Neural cell (in vitro differentiated cells): ENCODE measurements around the gene UNC5A. TPM values are rescaled to one million over a fixed set of nuclear protein-coding genes. Genes with fewer than 3 reads are reported as not detected.

Source experiments
- H2AFZ ChIP-seq: fragments of 200-600, 300-800 bp; sonication (generic), shearing (Covaris generic); 2 replicates; pipeline ENCODE4 v1.6.0; 2014; ENCODE audit warnings: low read depth, mild to moderate bottlenecking, antibody characterized with exemption, low read length, moderate library complexity
- H3F3A ChIP-seq: fragments of 200-600 bp; shearing (Covaris generic); 2 replicates; pipeline ENCODE4 v1.6.1; 2016; ENCODE audit warnings: mild to moderate bottlenecking, moderate library complexity, mixed read lengths, antibody characterized with exemption, low read length; ENCODE audit not compliant: insufficient read depth, poor library complexity, severe bottlenecking
- H3K27ac ChIP-seq: fragments of 200-600, 300-800 bp; sonication (generic), shearing (Covaris generic); 2 replicates; pipeline ENCODE4 v1.5.1; 2014; ENCODE audit warnings: mild to moderate bottlenecking, low read length, moderate library complexity
- H3K27me3 ChIP-seq: fragments of 300-800, 200-600 bp; sonication (generic), shearing (Covaris generic); 2 replicates; pipeline ENCODE4 v1.6.0; 2014; ENCODE audit warnings: mild to moderate bottlenecking, low read depth, low read length, moderate library complexity; ENCODE audit not compliant: insufficient read depth
- H3K36me3 ChIP-seq: fragments of 300-800, 200-600 bp; sonication (generic), shearing (Covaris generic); 2 replicates; pipeline ENCODE4 v1.5.1; 2014; ENCODE audit warnings: mild to moderate bottlenecking, antibody characterized with exemption, low read length, moderate library complexity; ENCODE audit not compliant: insufficient read depth
- H3K4me2 ChIP-seq: fragments of 300-800, 200-600 bp; sonication (generic), shearing (Covaris generic); 2 replicates; pipeline ENCODE4 v1.6.0; 2014; ENCODE audit warnings: mild to moderate bottlenecking, low read length
- H3K4me3 ChIP-seq: fragments of 300-800, 200-600 bp; sonication (generic), shearing (Covaris generic); 2 replicates; pipeline ENCODE4 v1.5.1; 2014; ENCODE audit warnings: mild to moderate bottlenecking, low read length, moderate library complexity
- H3K79me2 ChIP-seq: fragments of 200-600 bp; shearing (Covaris generic); replicated peaks from 2 replicates; pipeline ENCODE4 v1.6.0; 2014; ENCODE audit warnings: mild to moderate bottlenecking, low read length, moderate library complexity; ENCODE audit not compliant: insufficient read depth
- H3K9ac ChIP-seq: fragments of 300-800, 200-600 bp; sonication (generic), shearing (Covaris generic); 2 replicates; pipeline ENCODE4 v1.6.1; 2016; ENCODE audit warnings: mild to moderate bottlenecking, low read length, mixed read lengths
- H3K9me2 ChIP-seq: fragments of 200-600 bp; shearing (Covaris generic); 2 replicates; pipeline ENCODE4 v1.6.1; 2016; ENCODE audit warnings: mild to moderate bottlenecking, low read length, mixed read lengths; ENCODE audit not compliant: insufficient read depth
- H3K9me3 ChIP-seq: fragments of 200-600, 300-800 bp; sonication (generic), shearing (Covaris generic); 2 replicates; pipeline ENCODE4 v1.6.1; 2016; ENCODE audit warnings: mild to moderate bottlenecking, mixed run types, low read length, moderate library complexity, mixed read lengths
- H4K20me1 ChIP-seq: fragments of 200-600 bp; shearing (Covaris generic); 2 replicates; pipeline ENCODE4 v1.6.1; 2016; ENCODE audit warnings: mild to moderate bottlenecking, mixed run types; ENCODE audit not compliant: insufficient read depth
- EP300 ChIP-seq: fragments of 450-650 bp; conservative IDR thresholded peaks from 2 replicates; pipeline ENCODE4 v1.6.1; 2014; ENCODE audit warnings: antibody characterized with exemption, mild to moderate bottlenecking, moderate library complexity; ENCODE audit not compliant: poor library complexity, severe bottlenecking
- EZH2 ChIP-seq: fragments of 200-600, 300-800 bp; shearing (Covaris generic), sonication (generic); IDR thresholded peaks from 2 replicates; pipeline ENCODE4 v1.6.1; 2014; ENCODE audit warnings: antibody characterized with exemption, low read length, borderline replicate concordance, mild to moderate bottlenecking; ENCODE audit not compliant: insufficient read depth, poor library complexity, severe bottlenecking
- MXI1 ChIP-seq: fragments of 450-650 bp; conservative IDR thresholded peaks from 2 replicates; pipeline ENCODE4 v1.6.1; 2014; ENCODE audit warnings: antibody characterized with exemption, mild to moderate bottlenecking; ENCODE audit not compliant: poor library complexity, severe bottlenecking
- POLR2AphosphoS5 ChIP-seq: IDR thresholded peaks from 2 replicates; pipeline ENCODE4 v1.6.1; 2012
- RAD21 ChIP-seq: fragments of 450-650 bp; conservative IDR thresholded peaks from 2 replicates; pipeline ENCODE4 v1.6.1; 2014; ENCODE audit warnings: antibody characterized with exemption, mild to moderate bottlenecking, moderate library complexity
- SMC3 ChIP-seq: fragments of 450-650 bp; conservative IDR thresholded peaks from 2 replicates; pipeline ENCODE4 v1.6.1; 2014; ENCODE audit warnings: antibody characterized with exemption, mild to moderate bottlenecking, moderate library complexity; ENCODE audit not compliant: poor library complexity
- TAF1 ChIP-seq: IDR thresholded peaks from 2 replicates; pipeline ENCODE4 v1.6.1; 2012; ENCODE audit warnings: low read depth
- polyA plus RNA-seq: library from polyadenylated mRNA; depleted of rRNA; stranded (reverse); fragments of >200 nt; gene quantifications from 2 replicates; pipeline ENCODE4 v1.2.3, GENCODE V29; 2014
- TF ChIP-seq, protein P1 (sequence below): IDR thresholded peaks from 2 replicates; pipeline ENCODE4 v1.6.1; 2012; ENCODE audit warnings: borderline replicate concordance
- TF ChIP-seq, protein P2 (sequence below): fragments of 450-650 bp; IDR thresholded peaks from 2 replicates; pipeline ENCODE4 v1.5.1; 2014; ENCODE audit warnings: antibody characterized with exemption, mild to moderate bottlenecking, moderate library complexity; ENCODE audit not compliant: poor library complexity, severe bottlenecking

The UNC5A gene
- polyA plus RNA-seq, 1 donor from 2014 or later, result 2.7 TPM

DNA sequence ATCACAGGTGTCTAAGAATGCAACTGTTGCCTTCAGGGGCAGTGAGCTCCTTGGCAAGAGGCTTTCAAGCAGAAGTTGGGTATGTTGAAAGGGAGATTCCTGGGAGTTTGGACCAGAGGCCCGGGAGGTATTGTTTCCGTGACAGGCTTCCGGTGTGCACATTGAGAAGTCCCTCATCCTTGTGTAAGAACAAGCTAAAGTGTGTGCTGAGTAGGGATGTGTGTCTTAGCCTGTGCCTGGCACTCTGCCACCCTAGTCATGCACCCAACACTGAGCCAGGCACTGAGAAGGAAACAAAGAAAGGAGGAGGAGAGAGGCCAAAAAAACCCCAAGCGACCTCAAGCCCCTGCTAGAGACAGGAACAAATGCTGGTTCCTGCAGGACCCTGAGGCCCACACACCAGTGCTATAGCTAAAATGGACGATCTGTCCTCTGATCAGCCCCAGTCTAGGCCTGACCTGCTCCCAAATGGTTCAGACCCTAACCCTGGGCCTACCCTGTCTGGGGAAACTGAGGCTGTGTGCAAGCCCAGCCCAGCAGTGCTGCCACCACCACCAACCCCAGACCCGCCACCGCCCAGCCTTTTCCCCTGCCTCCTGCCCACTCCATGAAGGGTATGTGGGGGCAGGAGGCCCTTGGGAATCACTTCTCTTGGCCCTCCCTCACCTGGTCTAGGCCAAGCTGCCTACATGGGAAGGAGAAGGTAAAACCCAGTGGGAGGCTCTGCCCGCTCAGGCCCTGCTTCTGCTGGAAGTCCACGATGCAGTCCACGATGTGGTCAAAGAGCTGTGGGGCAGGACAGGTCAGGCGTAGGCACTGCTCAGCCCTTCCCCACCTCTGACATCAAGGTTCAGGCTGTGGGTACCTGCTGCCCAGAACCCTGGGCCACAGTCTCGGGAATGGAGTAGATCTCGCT lies 76.2 kb downstream of the UNC5A start:
- Histone ChIP-seq H3K36me3 (no peaks in the 10 kb centered on the region), H3K27me3 (no peaks in the 10 kb centered on the region), H3K4me3 (no peak overlapping the region), H3K4me2 (no peak overlapping the region), H3F3A (no peaks in the 10 kb centered on the region), H3K27ac (no peak overlapping the region), H3K79me2 (no peaks in the 10 kb centered on the region), H3K9ac (no peak overlapping the region), H2AFZ (no peak overlapping the region), H3K9me2 (no peaks in the 10 kb centered on the region), H4K20me1 (no peaks in the 10 kb centered on the region), H3K9me3 (no peaks in the 10 kb centered on the region)
- TF ChIP-seq EZH2 (no peak), POLR2AphosphoS5 (no peak), MXI1 (no peak), SMC3 (no peak), RAD21 (no peak), EP300 (no peak), TAF1 (no peak)
- TF ChIP-seq, protein P1, sequence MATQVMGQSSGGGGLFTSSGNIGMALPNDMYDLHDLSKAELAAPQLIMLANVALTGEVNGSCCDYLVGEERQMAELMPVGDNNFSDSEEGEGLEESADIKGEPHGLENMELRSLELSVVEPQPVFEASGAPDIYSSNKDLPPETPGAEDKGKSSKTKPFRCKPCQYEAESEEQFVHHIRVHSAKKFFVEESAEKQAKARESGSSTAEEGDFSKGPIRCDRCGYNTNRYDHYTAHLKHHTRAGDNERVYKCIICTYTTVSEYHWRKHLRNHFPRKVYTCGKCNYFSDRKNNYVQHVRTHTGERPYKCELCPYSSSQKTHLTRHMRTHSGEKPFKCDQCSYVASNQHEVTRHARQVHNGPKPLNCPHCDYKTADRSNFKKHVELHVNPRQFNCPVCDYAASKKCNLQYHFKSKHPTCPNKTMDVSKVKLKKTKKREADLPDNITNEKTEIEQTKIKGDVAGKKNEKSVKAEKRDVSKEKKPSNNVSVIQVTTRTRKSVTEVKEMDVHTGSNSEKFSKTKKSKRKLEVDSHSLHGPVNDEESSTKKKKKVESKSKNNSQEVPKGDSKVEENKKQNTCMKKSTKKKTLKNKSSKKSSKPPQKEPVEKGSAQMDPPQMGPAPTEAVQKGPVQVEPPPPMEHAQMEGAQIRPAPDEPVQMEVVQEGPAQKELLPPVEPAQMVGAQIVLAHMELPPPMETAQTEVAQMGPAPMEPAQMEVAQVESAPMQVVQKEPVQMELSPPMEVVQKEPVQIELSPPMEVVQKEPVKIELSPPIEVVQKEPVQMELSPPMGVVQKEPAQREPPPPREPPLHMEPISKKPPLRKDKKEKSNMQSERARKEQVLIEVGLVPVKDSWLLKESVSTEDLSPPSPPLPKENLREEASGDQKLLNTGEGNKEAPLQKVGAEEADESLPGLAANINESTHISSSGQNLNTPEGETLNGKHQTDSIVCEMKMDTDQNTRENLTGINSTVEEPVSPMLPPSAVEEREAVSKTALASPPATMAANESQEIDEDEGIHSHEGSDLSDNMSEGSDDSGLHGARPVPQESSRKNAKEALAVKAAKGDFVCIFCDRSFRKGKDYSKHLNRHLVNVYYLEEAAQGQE, result no peak
- TF ChIP-seq, protein P2, sequence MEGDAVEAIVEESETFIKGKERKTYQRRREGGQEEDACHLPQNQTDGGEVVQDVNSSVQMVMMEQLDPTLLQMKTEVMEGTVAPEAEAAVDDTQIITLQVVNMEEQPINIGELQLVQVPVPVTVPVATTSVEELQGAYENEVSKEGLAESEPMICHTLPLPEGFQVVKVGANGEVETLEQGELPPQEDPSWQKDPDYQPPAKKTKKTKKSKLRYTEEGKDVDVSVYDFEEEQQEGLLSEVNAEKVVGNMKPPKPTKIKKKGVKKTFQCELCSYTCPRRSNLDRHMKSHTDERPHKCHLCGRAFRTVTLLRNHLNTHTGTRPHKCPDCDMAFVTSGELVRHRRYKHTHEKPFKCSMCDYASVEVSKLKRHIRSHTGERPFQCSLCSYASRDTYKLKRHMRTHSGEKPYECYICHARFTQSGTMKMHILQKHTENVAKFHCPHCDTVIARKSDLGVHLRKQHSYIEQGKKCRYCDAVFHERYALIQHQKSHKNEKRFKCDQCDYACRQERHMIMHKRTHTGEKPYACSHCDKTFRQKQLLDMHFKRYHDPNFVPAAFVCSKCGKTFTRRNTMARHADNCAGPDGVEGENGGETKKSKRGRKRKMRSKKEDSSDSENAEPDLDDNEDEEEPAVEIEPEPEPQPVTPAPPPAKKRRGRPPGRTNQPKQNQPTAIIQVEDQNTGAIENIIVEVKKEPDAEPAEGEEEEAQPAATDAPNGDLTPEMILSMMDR, result no peak

DNA sequence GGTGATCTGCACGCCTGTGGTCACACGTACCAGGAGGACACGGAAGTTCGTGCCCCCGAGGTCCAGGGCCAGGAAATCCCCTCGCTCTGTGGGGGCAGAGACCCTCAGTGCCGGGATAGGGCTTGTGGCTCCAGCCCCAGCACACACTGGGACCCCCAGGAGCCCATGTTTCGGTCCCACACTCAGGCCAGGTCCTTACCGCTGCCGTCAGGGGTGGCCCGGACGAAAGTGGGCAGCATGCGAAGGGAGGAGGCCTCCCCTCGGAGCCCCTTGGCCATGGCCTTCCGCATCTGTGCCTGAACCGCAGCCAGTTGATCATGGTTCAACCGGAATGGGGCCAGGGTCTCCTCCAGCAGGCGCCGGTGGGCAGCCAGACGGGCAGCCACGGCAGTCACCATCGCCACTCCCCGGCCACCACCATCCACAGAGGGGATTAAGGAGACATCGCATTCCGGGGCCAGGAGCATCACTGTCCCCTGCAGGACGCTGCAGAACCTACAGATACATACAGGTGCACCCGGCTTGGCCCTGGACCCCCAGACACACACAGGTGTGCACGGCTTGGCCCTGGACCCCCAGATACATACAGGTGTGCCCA lies 77.0 kb downstream of the UNC5A start:
- H3K4me3 ChIP-seq, result no peak overlapping the region
- no peaks in the 10 kb centered on the region for H3K9me3 ChIP-seq
- H3K9ac ChIP-seq, result no peak overlapping the region
- TF ChIP-seq EP300 (no peak), EZH2 (no peak), RAD21 (no peak)
- TF ChIP-seq, protein P1, result no peak
- no peak overlapping the region for H2AFZ ChIP-seq
- no peaks in the 10 kb centered on the region for H3K9me2 ChIP-seq
- H3K27me3 ChIP-seq, result no peaks in the 10 kb centered on the region
- H3K4me2 ChIP-seq, result no peak overlapping the region
- no peaks in the 10 kb centered on the region for H4K20me1 ChIP-seq
- H3K36me3 ChIP-seq, result no peaks in the 10 kb centered on the region
- H3K27ac ChIP-seq, result no peak overlapping the region
- H3K79me2 ChIP-seq, result no peaks in the 10 kb centered on the region
- no peaks in the 10 kb centered on the region for H3F3A ChIP-seq
